Fibroblast of skin of back (primary cell): ENCODE measurements around the gene SUMO4. TPM values are rescaled to one million over a fixed set of nuclear protein-coding genes. Genes with fewer than 3 reads are reported as not detected.

Experiments
- DNase-seq: peaks from one replicate; pipeline ENCODE4 v3.0.0-alpha.2; 2013
- polyA plus RNA-seq, 2 experiments: library from polyadenylated mRNA; unstranded; fragments of 120-200 nt; gene quantifications; one replicate each; pipeline ENCODE4 v1.2.1, GENCODE V29; 2013; ENCODE audit not compliant: insufficient read length in 2 of 2

Gene SUMO4
- 0.18 TPM for polyA plus RNA-seq (2013, experiment 1 of 2; ENCODE audit: insufficient read length)
- 0.44 TPM for polyA plus RNA-seq (2013, experiment 2 of 2; ENCODE audit: insufficient read length)

- no peak for DNase-seq
Measured at GRCh38 chr6:149400050-149400449, at the start of gene SUMO4. Gene SUMO4, plus strand, starts transcription at chr6:149400262. Its CDS starts 130 bp downstream, at chr6:149400392.

GRCh38 chr6:149354009-149354408 is 46.1 kb upstream of the SUMO4 start:
- DNase-seq: no peak

GRCh38 chr6:149356081-149356750 is 43.8 kb upstream of the SUMO4 start:
- no peak for DNase-seq

- DNase-seq: peak; percentile 12
Measured at GRCh38 chr6:149357726-149358538, 42.1 kb upstream of the SUMO4 start.

GRCh38 chr6:149359440-149359839 is 40.6 kb upstream of the SUMO4 start:
- DNase-seq: no peak

GRCh38 chr6:149360536-149360935 is 39.5 kb upstream of the SUMO4 start:
- DNase-seq: no peak

GRCh38 chr6:149362289-149362688 is 37.8 kb upstream of the SUMO4 start:
- DNase-seq: no peak

GRCh38 chr6:149363154-149363553 is 36.9 kb upstream of the SUMO4 start:
- DNase-seq: no peak

- DNase-seq: no peak
Measured at GRCh38 chr6:149364557-149364956, 35.5 kb upstream of the SUMO4 start.

- DNase-seq: no peak
Measured at GRCh38 chr6:149365197-149365596, 34.9 kb upstream of the SUMO4 start.

- DNase-seq: no peak
Measured at GRCh38 chr6:149366267-149366921, 33.7 kb upstream of the SUMO4 start.

GRCh38 chr6:149368065-149368464 is 32.0 kb upstream of the SUMO4 start:
- no peak for DNase-seq

- no peak for DNase-seq
Measured at GRCh38 chr6:149371154-149371553, 28.9 kb upstream of the SUMO4 start.

GRCh38 chr6:149372062-149372461 is 28.0 kb upstream of the SUMO4 start:
- DNase-seq: no peak

- DNase-seq: no peak
Measured at GRCh38 chr6:149373511-149373910, 26.6 kb upstream of the SUMO4 start.

- no peak for DNase-seq
Measured at GRCh38 chr6:149379977-149380376, 20.1 kb upstream of the SUMO4 start.

GRCh38 chr6:149380523-149380922 is 19.5 kb upstream of the SUMO4 start:
- DNase-seq: no peak

GRCh38 chr6:149383371-149383770 is 16.7 kb upstream of the SUMO4 start:
- no peak for DNase-seq

- no peak for DNase-seq
Measured at GRCh38 chr6:149384464-149384863, 15.6 kb upstream of the SUMO4 start.

- no peak for DNase-seq
Measured at GRCh38 chr6:149385998-149386646, 13.9 kb upstream of the SUMO4 start.

- DNase-seq: no peak
Measured at GRCh38 chr6:149387779-149388512, 12.1 kb upstream of the SUMO4 start.
